BLaER1 treated with 17β-estradiol and CSF1 and Interleukin-3, amounts not matched to agents 10 nM and 100 nM (cell line): ENCODE data around the gene TP73.
"Not testable (repeated sequence)": the region's sequence is repeated elsewhere in the genome, so short reads cannot be mapped to it uniquely, and the experiment has no call there.

Source experiments
- H3K27ac ChIP-seq, 11 experiments: shearing (Covaris generic); formaldehyde crosslinking; 2 replicates each; pipeline ENCODE4 v1.8.1; 2022
- H3K27me3 ChIP-seq, 11 experiments: shearing (Covaris generic); formaldehyde crosslinking; 2 replicates each; pipeline ENCODE4 v1.8.1; 2022
- H3K36me3 ChIP-seq, 11 experiments: shearing (Covaris generic); formaldehyde crosslinking; 2 replicates each; pipeline ENCODE4 v1.8.1; 2022
- H3K4me1 ChIP-seq, 10 experiments: shearing (Covaris generic); formaldehyde crosslinking; 2 replicates each; pipeline ENCODE4 v1.8.1; 2022
- H3K4me2 ChIP-seq, 11 experiments: shearing (Covaris generic); formaldehyde crosslinking; 2 replicates each; pipeline ENCODE4 v1.8.1; 2022
- H3K4me3 ChIP-seq, 10 experiments: shearing (Covaris generic); formaldehyde crosslinking; 2 replicates each; pipeline ENCODE4 v1.8.1; 2022
- H3K9ac ChIP-seq, 11 experiments: shearing (Covaris generic); formaldehyde crosslinking; 2 replicates each; pipeline ENCODE4 v1.8.1; 2022
- H3K9me3 ChIP-seq, 11 experiments: shearing (Covaris generic); formaldehyde crosslinking; replicated peaks in 1 of 11; 2 replicates each; pipeline ENCODE4 v1.8.1; 2022
- H4K20me1 ChIP-seq, 11 experiments: shearing (Covaris generic); formaldehyde crosslinking; 2 replicates each; pipeline ENCODE4 v1.8.1; 2022
- Cebpa-rat ChIP-seq, 11 experiments: shearing (Covaris generic); IDR thresholded peaks; 2 replicates each; pipeline ENCODE4 v1.8.1; 2022

Gene TP73

DNA sequence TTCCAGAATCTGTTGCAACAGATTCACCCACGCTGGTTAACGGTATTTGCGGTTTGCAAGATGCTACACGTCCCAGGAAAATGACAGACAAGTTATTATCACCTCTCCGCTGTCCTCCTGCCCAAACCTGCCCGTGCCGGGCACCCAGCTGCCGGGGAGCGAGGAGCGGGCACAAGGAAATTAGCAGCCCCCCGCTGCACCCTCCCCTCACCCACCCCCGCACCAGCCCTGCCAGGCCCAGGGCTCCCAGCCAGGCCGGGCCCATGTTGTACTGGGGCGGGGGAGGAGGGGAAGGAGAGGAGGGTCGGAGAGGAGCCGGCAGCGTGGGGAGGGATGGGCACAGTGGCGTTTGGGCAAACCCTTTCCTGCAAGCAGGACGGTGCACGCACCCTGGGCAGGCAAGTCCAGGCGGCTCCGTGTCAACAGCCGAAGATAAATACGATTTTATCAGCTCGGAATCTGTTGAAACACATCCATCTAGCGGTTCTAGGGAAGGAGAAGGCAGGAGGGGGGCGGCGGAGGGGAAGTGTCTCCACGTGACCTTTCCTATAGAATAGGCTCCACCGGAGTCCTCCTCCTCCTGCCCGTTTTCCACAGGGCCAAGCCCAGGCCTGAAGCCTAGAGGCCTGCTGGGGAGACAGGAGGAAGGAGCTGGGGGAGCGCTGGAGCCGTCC lies 64.9 kb downstream of the TP73 start:
- Histone ChIP-seq H3K36me3 (no peaks in the 10 kb centered on the region), H3K27ac (no peak overlapping the region), H3K27me3 (peaks cover 3 to 24% (median 15%) of the 10 kb centered on the region in 11 experiments), H4K20me1 (peaks cover 0 to 11% (median 0%) of the 10 kb centered on the region in 11 experiments; a peak in 4 of 22 replicates), H3K4me2 (0 out of 22 replicates have a peak overlapping the region, but pooled peaks of 2 of the 11 experiments have one; percentile 5 to 81), H3K9ac (no peak overlapping the region), H3K4me1 (peaks cover 26 to 57% (median 38%) of the 10 kb centered on the region in 10 experiments), H3K9me3 (no peaks in the 10 kb centered on the region), H3K4me3 (no peak overlapping the region)
- no peak for TF ChIP-seq Cebpa-rat (IDR thresholded peaks at IDR 0.05)

DNA sequence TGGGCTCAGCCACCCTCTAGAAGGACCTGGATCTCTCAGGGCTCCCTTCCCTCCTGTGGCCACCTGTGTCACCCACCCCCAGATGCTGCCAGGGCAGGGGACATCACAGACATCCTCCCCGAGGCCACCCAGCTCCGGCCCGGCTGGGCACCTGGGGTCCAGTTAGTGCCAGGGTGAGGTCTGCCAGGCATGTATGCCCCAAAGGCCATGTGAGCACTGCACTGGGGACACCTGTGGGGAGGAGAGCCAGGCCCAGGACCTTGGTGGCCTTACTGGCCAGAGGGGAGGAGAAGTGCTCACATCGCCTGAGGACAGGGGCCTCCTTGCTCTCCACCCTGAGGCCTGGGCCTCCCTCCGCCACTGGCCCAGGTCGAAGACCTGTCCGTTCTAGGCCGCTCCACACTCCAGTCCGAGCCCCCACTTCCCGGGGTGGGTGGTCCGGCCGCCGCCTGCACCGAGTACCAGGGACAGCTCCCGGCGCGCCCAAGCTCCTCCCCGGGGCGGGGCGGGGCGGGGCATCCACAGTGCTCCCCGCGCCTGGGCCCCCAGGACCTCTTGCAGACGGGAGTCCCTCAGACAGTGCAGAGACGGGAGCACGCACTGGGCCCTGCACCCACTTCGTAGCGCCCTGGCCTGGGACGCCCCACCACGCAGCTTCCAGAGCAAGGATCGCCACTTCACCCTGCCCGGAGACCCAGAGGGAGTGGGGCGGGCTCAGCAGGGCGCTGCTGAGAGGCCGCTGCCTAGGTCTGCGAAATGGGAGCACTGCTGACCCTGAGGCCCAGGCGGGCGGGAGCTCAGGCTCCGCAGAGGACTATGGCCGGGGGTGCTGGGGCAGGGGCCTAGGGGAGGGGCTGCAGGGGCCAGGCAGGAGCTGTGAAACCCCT lies 65.6 kb downstream of the TP73 start:
- H3K27me3 ChIP-seq, result peaks cover 0 to 16% (median 8%) of the 10 kb centered on the region in 11 experiments; a peak in 12 of 22 replicates
- H3K9me3 ChIP-seq, result no peaks in the 10 kb centered on the region
- H3K27ac ChIP-seq, result no peak overlapping the region
- peak overlapping the region; percentile 5 to 81 (median 73); a peak in 17 of 22 replicates for H3K4me2 ChIP-seq
- H3K4me3 ChIP-seq, result no peak overlapping the region
- no peak for TF ChIP-seq Cebpa-rat (IDR thresholded peaks at IDR 0.05)
- no peak overlapping the region for H3K9ac ChIP-seq
- peaks cover 26 to 57% (median 38%) of the 10 kb centered on the region in 10 experiments for H3K4me1 ChIP-seq
- H4K20me1 ChIP-seq, result peaks cover 0 to 11% (median 0%) of the 10 kb centered on the region in 11 experiments; a peak in 3 of 22 replicates
- no peaks in the 10 kb centered on the region for H3K36me3 ChIP-seq

- TF ChIP-seq Cebpa-rat (IDR thresholded peaks at IDR 0.05), result no peak
- Histone ChIP-seq H3K27me3 (peaks cover 0 to 9% (median under 1%) of the 10 kb centered on the region in 11 experiments; a peak in 5 of 22 replicates), H3K4me3 (no peak overlapping the region), H3K36me3 (no peaks in the 10 kb centered on the region), H3K4me2 (peak overlapping the region; percentile 66 to 81 (median 75); a peak in 20 of 22 replicates), H3K9me3 (no peaks in the 10 kb centered on the region), H3K9ac (no peak overlapping the region), H4K20me1 (peaks cover 0 to 11% (median 0%) of the 10 kb centered on the region in 11 experiments; a peak in 3 of 22 replicates), H3K4me1 (peaks cover 26 to 52% (median 38%) of the 10 kb centered on the region in 10 experiments), H3K27ac (no peak overlapping the region)
These were observed 66.4 kb downstream of the TP73 start for GRCh38 chr1:3718764-3719163.

DNA sequence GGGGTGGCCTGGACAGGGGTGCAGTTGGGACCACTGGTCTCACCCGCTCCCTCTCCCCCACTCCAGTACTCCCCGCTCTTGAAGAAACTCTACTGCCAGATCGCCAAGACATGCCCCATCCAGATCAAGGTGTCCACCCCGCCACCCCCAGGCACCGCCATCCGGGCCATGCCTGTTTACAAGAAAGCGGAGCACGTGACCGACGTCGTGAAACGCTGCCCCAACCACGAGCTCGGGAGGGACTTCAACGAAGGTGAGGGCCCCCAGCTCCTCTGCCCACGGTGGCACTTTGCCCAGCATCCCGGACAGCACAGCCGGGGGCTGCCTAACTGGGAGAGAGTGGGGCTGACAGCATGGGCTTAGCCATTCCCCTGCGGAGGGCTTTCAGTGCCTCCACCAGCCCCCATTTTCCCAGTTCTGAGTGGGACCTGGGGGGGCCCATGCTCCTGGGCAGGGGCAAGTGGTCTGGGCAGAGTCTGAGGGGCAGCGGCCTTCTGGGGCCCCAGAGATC lies 69.7 kb downstream of the TP73 start:
- Histone ChIP-seq H3K9ac (no peak overlapping the region), H3K27me3 (no peaks in the 10 kb centered on the region), H4K20me1 (peaks cover 0 to 3% (median 0%) of the 10 kb centered on the region in 11 experiments; a peak in 2 of 22 replicates), H3K27ac (no peak overlapping the region), H3K4me3 (no peak overlapping the region), H3K36me3 (no peaks in the 10 kb centered on the region), H3K4me2 (peak overlapping the region in 5 of 11 experiments; percentile 5 to 81 (median 30); a peak in 2 of 22 replicates), H3K9me3 (no peaks in the 10 kb centered on the region), H3K4me1 (peaks cover 26 to 46% (median 38%) of the 10 kb centered on the region in 10 experiments)
- TF ChIP-seq Cebpa-rat (IDR thresholded peaks at IDR 0.05), result no peak

DNA sequence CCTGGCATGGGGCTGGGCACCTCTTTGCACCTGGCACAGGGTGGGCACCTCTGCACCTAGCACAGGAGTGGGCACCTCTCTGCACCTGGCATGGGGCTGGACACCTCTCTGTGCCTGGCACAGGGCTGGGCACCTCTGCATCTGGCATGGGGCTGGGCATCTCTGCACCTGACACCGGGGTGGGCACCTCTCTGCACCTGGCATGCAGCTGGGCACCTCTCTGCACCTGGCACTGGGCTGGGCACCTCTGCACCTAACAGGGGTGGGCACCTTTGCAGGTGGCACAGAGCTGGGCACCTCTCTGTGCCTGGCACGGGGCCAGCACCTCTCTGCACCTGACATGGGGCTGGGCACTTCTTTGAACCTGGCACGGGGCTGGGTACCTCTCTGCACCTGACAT lies 70.5 kb downstream of the TP73 start:
- Histone ChIP-seq H3K4me1 (peaks cover 26 to 43% (median 37%) of the 10 kb centered on the region in 10 experiments), H3K27ac (no peak overlapping the region), H4K20me1 (peaks cover 0 to 5% (median 0%) of the 10 kb centered on the region in 11 experiments; a peak in 1 of 22 replicates), H3K27me3 (peaks cover 0 to 4% (median 0%) of the 10 kb centered on the region in 11 experiments; a peak in 1 of 22 replicates), H3K4me3 (no peak overlapping the region), H3K4me2 (no peak overlapping the region), H3K9me3 (no peaks in the 10 kb centered on the region), H3K9ac (no peak overlapping the region), H3K36me3 (no peaks in the 10 kb centered on the region)
- no peak for TF ChIP-seq Cebpa-rat (IDR thresholded peaks at IDR 0.05)

GRCh38 chr1:3724416-3725030 lies 72.2 kb downstream of the TP73 start:
- H3K9ac ChIP-seq, H3K4me2 ChIP-seq, H3K36me3 ChIP-seq, H4K20me1 ChIP-seq, H3K4me3 ChIP-seq, H3K27ac ChIP-seq, H3K9me3 ChIP-seq: not testable (repeated sequence)
- H3K27me3 ChIP-seq, result peaks cover 0 to 13% (median 0%) of the 10 kb centered on the region in 11 experiments; a peak in 4 of 22 replicates
- H3K4me1 ChIP-seq, result peaks cover 14 to 35% (median 23%) of the 10 kb centered on the region in 10 experiments

- peaks cover 0 to 11% (median 0%) of the 10 kb centered on the region in 11 experiments; a peak in 2 of 22 replicates for H4K20me1 ChIP-seq
- H3K27ac ChIP-seq, result no peak overlapping the region
- H3K4me3 ChIP-seq, result no peak overlapping the region
- no peak for TF ChIP-seq Cebpa-rat (IDR thresholded peaks at IDR 0.05)
- H3K9ac ChIP-seq, result no peak overlapping the region
- peaks cover 0 to 21% (median 2%) of the 10 kb centered on the region in 11 experiments; a peak in 9 of 22 replicates for H3K27me3 ChIP-seq
- no peaks in the 10 kb centered on the region for H3K9me3 ChIP-seq
- peaks cover 13 to 35% (median 23%) of the 10 kb centered on the region in 10 experiments for H3K4me1 ChIP-seq
- no peak overlapping the region for H3K4me2 ChIP-seq
- no peaks in the 10 kb centered on the region for H3K36me3 ChIP-seq
These were observed 73.0 kb downstream of the TP73 start for GRCh38 chr1:3725366-3725765.

DNA sequence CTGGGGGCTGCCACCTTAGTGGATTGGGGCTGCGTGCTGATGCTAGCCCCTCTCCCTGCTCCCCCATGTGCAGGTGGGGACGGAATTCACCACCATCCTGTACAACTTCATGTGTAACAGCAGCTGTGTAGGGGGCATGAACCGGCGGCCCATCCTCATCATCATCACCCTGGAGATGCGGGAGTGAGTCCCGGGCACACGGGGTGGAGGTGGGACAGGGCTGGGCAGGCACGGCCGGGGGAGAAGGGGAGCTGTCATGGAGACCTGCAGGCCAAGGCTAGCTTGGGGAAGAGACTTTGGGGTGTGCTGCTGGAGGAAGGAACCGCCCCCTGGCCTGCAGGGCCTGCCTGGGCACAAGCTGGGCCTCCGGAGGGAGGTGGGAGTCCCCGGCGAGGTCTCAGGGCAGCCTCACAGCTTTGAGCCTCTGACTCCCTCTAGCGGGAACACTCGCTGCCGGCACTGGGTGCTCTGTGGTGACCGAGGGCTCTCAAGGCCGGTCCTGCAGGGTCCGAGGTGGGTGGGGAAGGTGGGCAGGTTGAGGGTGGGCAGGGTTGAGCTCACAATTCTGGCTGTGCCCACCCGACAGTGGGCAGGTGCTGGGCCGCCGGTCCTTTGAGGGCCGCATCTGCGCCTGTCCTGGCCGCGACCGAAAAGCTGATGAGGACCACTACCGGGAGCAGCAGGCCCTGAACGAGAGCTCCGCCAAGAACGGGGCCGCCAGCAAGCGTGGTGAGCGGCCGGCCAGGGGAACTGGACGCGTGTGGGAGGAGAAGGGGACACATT lies 74.9 kb downstream of the TP73 start:
- H3K27ac ChIP-seq, result no peak overlapping the region
- H3K4me1 ChIP-seq, result peaks cover 10 to 37% (median 19%) of the 10 kb centered on the region in 10 experiments; a peak in 19 of 20 replicates
- no peaks in the 10 kb centered on the region for H3K36me3 ChIP-seq
- H3K4me2 ChIP-seq, result no peak overlapping the region
- no peak for TF ChIP-seq Cebpa-rat (IDR thresholded peaks at IDR 0.05)
- H3K27me3 ChIP-seq, result peaks cover 0 to 26% (median 7%) of the 10 kb centered on the region in 11 experiments; a peak in 10 of 22 replicates
- H3K9ac ChIP-seq, result no peak overlapping the region
- peaks cover 0 to 16% (median 0%) of the 10 kb centered on the region in 11 experiments; a peak in 2 of 22 replicates for H4K20me1 ChIP-seq
- H3K9me3 ChIP-seq, result no peaks in the 10 kb centered on the region
- no peak overlapping the region for H3K4me3 ChIP-seq
